Occipital lobe (tissue), 2 donors: Measurements from ENCODE around the gene ELOA. TPM values are rescaled to one million over a fixed set of nuclear protein-coding genes. Genes with fewer than 3 reads are reported as not detected.
"Not testable (repeated sequence)": the region's sequence is repeated elsewhere in the genome, so short reads cannot be mapped to it uniquely, and the experiment has no call there.

Experiments
- DNase-seq: peaks from one replicate; lab custom pipeline; 2025; lab: John Stamatoyannopoulos, UW
- total RNA-seq: library from RNA; depleted of rRNA; stranded (reverse); fragments of >200 nt; gene quantifications from one replicate; pipeline ENCODE4 v1.2.3, GENCODE V29; 2014

ELOA gene
- total RNA-seq, 1 donor from 2014 or later: 23.7 TPM

DNA sequence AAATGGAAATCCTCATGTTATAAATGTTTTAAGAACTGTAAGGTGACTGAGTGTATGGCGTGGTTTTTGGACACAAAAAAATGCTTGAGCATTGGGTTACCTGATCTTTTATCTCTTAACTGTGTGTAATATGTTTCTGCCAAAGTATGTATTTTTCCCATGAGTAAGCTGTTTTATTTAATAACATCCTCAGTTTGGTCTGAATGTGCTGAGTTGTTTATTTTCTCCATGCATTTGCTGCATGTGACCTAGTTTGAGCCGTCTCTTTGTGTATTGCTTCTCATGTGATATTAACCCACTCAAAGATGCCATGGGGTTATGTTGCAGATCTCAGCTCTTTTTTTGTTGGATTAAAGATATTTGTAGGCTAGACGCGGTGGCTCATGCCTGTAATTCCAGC, 41.6 kb downstream of the ELOA start:
- DNase-seq: no peak

DNA sequence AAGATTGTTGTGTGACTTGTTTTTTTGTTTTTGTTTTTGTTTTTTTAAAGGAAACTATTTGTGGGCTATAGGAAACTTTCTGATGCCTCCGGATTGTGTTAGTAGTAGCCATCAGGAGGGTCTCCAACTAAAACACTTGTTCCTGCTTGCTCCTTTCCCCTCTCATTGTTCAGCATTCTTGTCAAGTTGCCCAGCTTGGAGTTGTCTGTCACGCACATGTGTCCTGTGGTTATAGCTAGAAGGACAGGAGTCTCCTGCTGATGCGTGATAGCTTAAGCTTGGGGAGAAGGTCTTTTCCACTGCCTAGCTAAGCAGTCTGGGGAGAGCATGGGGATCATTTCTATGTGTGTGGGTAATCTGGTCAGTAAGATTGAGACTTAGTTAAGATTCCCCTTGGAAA, 44.4 kb downstream of the ELOA start:
- no peak for DNase-seq

- no peak for DNase-seq
Measured at GRCh38 chr1:23788695-23789094, 45.4 kb downstream of the ELOA start.

DNA sequence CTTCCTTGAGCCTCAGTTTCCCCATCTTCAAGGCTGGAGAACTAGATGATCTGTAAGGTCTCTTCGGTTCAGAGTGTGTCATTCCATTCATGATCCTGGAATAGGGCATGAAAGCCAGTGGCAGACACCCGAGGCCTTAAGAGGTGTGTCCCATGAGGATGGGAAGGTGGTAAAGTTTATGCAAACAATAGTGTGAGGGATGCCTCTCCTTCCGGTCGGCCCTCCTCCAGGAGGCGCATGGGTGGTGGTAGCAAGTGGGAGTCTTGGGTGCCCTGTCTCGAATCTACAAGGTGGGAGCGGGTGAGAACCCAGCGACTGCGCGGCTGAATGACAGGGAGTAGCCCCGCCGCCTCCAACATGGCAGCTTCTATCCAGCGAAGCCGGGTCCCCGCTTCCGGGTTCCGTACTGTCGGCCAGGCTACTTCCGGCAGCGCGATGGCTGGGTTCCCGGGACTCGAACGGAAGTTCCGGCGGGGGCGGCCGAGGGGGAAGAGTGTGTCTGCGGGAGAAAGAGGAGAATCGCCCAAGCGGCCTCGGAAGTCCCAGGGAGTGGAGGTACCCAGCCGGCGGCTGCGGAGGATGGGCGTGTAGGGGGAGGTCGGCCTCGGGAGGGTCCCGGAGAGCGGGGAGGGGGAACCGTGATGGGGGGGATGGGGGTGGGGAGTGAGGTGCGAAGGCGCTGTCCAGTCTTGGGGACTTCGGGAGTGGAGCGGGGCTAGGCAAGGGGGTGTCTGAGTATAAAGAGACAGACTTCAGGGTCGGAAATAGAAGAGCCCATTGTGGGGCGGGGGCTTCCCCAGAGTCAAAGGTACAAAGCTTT, 47.6 kb downstream of the ELOA start, which contains the start of gene LYPLA2:
Gene LYPLA2, plus strand, starts transcription at position 450 of the 820 bp plus-strand sequence. CDS start 1,538 bp downstream, outside the sequence.
- DNase-seq: peak; percentile 95

DNA sequence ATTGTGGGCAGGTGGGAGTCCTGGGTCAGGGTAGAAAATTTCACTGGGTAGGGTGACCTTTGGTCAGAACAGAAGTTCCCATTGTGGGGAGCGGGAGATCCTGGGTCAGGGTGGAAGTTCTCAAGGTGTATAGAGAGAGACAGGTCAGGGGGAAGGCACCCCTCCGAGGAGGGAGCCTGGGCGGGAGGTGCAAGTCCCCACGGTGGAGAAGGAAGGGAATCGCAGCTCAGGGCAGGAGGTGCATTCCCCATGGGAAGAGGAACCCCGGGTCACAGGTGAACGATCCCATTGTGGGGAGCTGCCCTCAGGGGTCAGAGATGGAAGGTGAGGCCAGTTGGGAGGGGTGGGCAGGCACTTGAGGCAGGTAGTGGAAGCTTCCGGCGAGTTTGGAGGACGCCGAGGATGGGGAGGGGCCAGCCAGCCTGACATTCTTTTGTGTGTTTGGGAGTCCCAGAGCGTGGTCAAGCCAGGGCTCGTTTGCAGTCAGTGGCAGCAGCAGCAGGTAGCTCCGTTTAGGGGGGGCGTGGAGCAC, 48.3 kb downstream of the ELOA start:
- DNase-seq: no peak

DNA sequence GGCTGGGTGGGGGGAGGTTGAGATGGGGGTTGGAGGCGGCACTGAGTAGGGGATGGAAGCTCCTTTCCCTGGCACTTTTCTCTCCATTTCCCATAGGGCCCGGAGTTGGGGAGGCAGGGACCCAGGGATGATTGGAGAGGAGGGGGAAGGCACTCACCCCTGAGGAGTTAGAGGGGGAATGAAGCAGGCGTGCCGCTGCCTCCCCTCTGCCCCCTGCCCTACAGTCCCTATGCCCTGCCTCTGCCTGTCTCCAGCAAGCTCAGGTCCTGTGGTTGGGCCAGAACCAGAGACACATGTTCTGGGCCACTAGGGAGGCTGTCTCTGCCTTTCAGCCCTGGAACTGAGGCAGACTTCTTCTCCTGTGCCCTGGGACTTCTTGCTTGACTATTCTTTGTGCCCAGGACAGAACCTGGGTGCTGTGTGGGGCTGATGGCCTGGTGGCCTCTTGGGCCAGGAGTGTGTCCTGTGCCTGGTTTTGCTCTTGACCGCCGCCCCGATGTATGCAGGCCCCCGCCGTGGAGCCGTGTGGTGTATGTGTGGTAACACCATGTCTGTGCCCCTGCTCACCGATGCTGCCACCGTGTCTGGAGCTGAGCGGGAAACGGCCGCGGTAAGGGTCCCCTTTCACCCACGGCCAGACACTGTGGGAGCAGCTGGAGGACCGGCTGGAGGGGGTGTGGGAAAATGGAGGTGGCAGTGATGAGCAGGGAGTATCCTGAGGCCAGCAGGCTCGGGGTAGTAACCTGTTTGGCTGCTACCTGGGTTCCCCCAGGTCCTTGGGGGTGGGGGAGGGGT, 49.1 kb downstream of the ELOA start:
- no peak for DNase-seq

DNA sequence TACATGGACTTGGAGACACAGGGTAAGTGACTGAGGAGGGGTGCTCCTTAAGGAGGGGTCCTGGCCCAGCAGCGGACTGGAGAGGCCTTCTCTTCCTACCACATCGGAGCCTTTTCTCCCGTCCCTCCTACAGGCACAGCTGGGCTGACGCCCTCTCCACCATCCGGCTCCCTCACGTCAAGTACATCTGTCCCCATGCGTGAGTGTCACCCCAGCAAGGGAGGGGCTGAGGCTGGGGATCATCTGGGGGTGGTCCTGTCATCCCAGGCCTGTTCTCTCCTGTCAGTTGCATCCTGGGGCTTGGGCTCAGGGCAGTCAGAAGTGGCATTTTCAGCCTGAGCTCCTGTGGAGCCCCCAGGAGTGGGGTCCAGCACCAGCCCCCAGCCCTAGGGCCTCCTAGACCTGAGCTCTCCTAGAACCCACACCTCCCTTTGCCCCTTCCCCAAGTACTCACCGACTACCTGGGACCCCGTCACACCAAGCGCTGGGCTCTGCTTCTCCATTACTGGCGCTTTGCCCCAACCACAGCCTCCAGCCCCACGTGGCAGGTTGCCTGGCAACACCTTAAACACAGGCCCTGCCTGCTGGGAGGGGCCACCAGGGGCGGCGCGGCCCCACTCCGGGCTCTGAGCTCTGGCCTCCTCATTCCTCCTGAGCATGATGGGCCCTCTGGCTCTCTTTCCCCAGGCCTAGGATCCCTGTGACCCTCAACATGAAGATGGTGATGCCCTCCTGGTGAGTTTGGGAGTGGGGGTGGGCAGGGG, 49.9 kb downstream of the ELOA start:
- DNase-seq: no peak

- no peak for DNase-seq
Measured at GRCh38 chr1:23793861-23794731, 50.8 kb downstream of the ELOA start.

DNA sequence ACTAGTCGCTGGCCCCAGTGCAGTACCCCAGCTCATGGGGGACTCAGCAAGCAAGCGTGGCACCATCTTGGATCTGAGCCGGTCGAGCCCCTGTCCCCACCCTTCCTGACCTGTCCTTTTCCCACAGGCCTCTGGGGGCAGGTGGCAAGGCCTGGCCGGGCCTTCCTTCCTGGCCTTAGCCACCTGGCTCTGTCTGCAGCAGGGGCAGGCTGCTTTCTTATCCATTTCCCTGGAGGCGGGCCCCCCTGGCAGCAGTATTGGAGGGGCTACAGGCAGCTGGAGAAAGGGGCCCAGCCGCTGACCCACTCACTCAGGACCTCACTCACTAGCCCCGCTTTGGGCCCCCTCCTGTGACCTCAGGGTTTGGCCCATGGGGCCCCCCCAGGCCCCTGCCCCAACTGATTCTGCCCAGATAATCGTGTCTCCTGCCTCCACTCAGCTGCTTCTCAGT, 51.5 kb downstream of the ELOA start:
- DNase-seq: not testable (repeated sequence)

- DNase-seq: no peak
Measured at GRCh38 chr1:23795676-23796465, 52.6 kb downstream of the ELOA start.

DNA sequence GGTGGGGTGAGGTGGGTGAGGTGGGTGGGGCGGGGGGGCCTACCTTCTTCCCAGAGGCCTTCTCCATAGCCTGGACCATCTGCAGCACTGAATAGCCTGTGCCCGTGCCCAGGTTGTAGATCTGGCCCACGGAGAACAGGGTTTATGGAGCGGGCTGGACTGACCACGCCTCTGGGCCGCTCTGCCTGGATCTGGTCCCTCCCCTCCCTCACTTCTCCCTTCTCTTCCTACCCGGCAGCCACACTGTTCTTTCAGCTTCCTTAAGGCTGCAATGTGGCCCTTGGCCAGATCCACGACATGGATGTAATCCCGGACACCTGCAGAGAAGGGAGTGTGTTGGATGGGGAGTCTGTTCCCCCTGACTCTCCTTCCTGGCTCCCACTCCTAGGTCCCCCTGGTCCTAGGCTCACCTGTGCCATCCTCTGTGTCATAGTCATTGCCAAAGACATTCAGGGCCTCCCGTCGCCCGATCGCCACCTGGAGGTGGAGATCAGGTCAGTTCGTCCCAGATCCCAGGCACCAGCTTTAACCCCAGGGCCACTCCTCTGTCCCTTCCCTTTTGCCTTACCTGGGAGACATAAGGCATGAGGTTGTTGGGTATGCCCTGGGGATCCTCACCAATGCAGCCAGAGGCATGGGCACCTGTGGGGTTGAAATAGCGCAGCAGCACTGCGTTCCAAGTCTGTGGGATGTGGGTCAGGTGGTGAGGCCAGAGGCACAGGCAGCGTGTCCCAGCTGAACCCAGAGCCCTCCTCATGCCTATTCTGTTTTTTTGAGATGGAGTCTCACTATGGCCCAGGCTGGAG, 53.4 kb downstream of the ELOA start:
- DNase-seq: no peak

- no peak for DNase-seq
Measured at GRCh38 chr1:23797478-23798448, 54.5 kb downstream of the ELOA start.

DNA sequence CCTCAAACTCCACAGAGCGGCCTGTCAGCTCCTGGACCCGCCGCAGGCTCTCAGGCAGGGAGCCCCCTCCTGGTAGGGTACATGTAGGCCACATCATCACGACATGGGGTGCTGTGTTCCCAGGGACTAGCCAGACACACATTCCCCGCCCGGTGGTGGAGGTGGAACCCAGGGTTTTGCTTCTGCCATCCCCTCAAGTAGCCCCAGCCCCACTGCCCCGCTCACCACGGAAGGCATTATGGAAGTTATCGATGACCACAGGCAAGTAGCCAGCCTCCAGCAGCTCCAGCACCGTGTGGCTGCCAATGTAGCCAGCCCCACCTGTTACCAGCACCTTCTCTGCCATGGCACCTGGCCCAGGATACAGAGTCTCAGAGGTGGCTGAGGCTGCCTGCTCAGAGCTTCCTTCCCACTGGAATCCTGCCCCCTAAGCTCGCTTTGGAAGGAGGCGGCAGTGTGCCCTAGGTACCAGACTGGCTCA, 55.4 kb downstream of the ELOA start:
- DNase-seq: no peak

GRCh38 chr1:23799255-23799569, 55.9 kb downstream of the ELOA start:
- DNase-seq: no peak

GRCh38 chr1:23799570-23800399, 56.5 kb downstream of the ELOA start:
- DNase-seq: no peak
